ENCODE results near the gene SCTR. TPM values are rescaled to one million over a fixed set of nuclear protein-coding genes. Genes with fewer than 3 reads are reported as not detected.

Gene SCTR
- total RNA-seq, 2 donors from 2014 or later: not detected

DNA sequence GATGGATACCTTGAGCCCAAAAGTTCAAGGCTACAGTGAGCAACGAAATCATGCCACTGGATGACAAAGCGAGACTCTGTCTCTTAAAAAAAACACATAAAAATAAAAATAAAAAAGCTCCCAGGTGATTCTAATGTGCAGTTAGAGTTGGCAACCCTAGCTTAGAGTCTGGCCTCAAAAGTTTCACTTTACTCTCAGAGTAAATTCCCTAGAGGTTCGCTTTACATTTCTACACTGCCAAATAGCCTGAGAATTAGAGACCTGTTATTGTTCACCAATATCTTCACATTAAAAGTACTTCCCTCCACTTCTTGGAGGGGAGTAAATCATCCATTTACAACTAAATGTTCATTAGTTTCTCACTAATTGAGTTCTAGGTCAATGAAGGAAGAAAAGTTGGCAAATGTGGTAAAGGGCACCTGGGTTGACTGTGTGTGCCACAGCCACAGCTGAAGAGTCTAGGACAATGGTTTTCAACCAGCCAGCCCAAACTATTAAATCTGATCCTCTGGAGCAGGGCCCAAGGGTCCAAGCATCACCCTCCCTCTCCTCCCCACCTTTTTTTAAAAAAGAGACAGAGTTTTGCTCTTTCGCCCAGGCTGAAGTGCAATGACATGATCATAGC is 107.9 kb downstream of the SCTR start:
- Histone ChIP-seq H3K9me3 (no peaks in the 10 kb centered on the region), H3K36me3 (no peaks in the 10 kb centered on the region), H3K4me1 (ENCODE audit: control insufficient read depth in 1 of 2, low read depth in 2 of 2) (no peaks in the 10 kb centered on the region), H3K27me3 (replicated peaks; ENCODE audit: insufficient read depth) (no peaks in the 10 kb centered on the region), H3K4me3 (no peak overlapping the region), H3K27ac (no peak overlapping the region)
- TF ChIP-seq, protein P1, sequence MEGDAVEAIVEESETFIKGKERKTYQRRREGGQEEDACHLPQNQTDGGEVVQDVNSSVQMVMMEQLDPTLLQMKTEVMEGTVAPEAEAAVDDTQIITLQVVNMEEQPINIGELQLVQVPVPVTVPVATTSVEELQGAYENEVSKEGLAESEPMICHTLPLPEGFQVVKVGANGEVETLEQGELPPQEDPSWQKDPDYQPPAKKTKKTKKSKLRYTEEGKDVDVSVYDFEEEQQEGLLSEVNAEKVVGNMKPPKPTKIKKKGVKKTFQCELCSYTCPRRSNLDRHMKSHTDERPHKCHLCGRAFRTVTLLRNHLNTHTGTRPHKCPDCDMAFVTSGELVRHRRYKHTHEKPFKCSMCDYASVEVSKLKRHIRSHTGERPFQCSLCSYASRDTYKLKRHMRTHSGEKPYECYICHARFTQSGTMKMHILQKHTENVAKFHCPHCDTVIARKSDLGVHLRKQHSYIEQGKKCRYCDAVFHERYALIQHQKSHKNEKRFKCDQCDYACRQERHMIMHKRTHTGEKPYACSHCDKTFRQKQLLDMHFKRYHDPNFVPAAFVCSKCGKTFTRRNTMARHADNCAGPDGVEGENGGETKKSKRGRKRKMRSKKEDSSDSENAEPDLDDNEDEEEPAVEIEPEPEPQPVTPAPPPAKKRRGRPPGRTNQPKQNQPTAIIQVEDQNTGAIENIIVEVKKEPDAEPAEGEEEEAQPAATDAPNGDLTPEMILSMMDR (IDR thresholded peaks at IDR 0.05): no peak
- ATAC-seq (ENCODE audit: insufficient number of reproducible peaks, low FRiP score, low read depth): no peak
- no peak for DNase-seq (ENCODE audit: low spot score)

DNA sequence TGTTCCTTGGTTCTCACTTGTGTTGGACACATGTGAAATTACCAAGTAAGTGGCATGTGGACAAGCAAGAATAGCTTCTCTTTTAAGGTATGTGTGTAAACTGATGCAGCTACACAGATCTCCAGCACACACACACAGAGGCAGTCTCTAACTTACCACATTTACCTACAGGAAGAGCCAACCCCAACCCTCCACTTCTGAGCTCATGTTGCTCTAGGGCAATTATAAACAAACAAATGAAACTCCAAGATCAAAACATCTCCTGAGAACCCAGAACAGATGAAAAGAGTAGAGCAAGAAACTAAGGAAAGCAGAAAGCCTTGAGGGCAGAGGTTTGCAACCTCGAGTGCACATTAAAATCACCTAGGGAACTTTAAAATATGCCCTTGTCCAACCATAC is 108.7 kb downstream of the SCTR start:
- ATAC-seq (ENCODE audit: insufficient number of reproducible peaks, low FRiP score, low read depth): no peak
- no peaks in the 10 kb centered on the region for H3K36me3 ChIP-seq

DNA sequence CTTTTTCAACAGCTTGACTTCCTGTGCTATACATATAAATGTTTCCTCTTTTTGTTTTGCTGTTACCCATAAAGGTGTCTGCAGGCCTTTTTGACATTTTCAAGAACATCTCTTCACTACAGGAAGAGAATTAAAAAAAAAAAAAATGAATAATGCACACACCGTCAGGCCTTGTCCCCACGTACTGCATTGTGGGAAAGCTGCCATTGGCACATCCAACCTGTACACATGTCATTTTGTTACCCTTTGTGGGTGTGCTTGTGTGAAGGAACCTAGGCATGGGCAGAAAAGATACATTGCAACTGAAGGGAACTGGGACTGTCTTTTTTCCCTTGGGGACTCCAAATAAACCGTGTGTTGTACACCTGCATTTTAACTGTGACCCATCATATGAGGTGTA is 109.4 kb downstream of the SCTR start:
- H3K4me3 ChIP-seq: no peak overlapping the region
- ATAC-seq (ENCODE audit: insufficient number of reproducible peaks, low FRiP score, low read depth): no peak
- no peak overlapping the region for H3K27ac ChIP-seq
- no peaks in the 10 kb centered on the region for H3K4me1 ChIP-seq (ENCODE audit: control insufficient read depth in 1 of 2, low read depth in 2 of 2)
- TF ChIP-seq, protein P1 (IDR thresholded peaks at IDR 0.05): no peak
- no peaks in the 10 kb centered on the region for H3K27me3 ChIP-seq (replicated peaks; ENCODE audit: insufficient read depth)
- no peaks in the 10 kb centered on the region for H3K36me3 ChIP-seq
- no peak for DNase-seq (ENCODE audit: low spot score)
- H3K9me3 ChIP-seq: no peaks in the 10 kb centered on the region

More for the DNA sequence above, 108.7 kb downstream of the SCTR start:
- Histone ChIP-seq H3K4me1 (ENCODE audit: control insufficient read depth in 1 of 2, low read depth in 2 of 2) (no peaks in the 10 kb centered on the region), H3K9me3 (no peaks in the 10 kb centered on the region), H3K4me3 (no peak overlapping the region), H3K27ac (no peak overlapping the region), H3K27me3 (replicated peaks; ENCODE audit: insufficient read depth) (no peaks in the 10 kb centered on the region)
- TF ChIP-seq, protein P1 (IDR thresholded peaks at IDR 0.05): no peak
- DNase-seq (ENCODE audit: low spot score): no peak

DNA sequence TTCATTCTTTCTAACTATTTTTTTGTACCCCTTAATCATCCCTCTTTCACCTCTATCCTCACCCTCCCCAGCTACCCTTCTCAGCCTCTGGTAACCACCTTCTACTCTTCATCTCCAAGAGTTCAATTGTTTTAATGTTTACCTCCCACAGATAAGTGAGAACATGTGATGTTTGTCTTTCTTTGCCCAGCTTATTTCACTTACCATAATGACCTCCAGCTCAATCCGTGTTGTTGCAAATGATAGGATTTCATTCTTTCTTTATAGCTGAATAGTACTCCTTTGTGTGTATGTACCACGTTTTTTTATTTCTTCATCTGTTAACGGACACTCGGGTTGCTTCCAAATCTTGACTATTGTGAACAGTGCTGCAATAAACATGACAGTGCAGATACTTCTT is 114.8 kb downstream of the SCTR start:
- no peaks in the 10 kb centered on the region for H3K4me1 ChIP-seq (ENCODE audit: control insufficient read depth in 1 of 2, low read depth in 2 of 2)
- H3K4me3 ChIP-seq: no peak overlapping the region
- no peaks in the 10 kb centered on the region for H3K27me3 ChIP-seq (replicated peaks; ENCODE audit: insufficient read depth)
- DNase-seq (ENCODE audit: low spot score) (no peak), ATAC-seq (ENCODE audit: insufficient number of reproducible peaks, low FRiP score, low read depth) (no peak)
- no peaks in the 10 kb centered on the region for H3K9me3 ChIP-seq
- no peaks in the 10 kb centered on the region for H3K36me3 ChIP-seq
- no peak overlapping the region for H3K27ac ChIP-seq
- TF ChIP-seq, protein P1 (IDR thresholded peaks at IDR 0.05): no peak

DNA sequence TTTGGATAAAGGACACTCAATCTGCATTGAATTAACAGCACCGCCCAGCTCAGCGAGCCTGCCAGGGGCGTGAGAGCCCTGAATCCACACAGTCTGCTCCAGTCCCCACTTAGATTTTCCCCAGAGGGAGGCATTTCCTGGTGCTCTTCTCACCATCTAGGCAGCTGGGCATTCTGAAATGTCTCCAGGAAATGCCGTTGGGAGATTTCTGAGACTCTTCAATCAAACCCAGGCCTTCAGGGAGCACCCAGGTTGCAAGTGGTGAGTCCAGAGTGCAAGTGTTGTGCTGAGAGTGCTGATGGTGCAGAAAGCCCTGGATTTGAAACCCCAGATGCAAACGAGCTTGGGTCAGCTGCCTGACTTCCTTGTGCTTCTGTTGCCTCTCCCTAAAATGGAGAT is 116.1 kb downstream of the SCTR start:
- Histone ChIP-seq H3K4me3 (no peak overlapping the region), H3K36me3 (no peaks in the 10 kb centered on the region), H3K9me3 (no peaks in the 10 kb centered on the region), H3K27me3 (replicated peaks; ENCODE audit: insufficient read depth) (no peaks in the 10 kb centered on the region), H3K27ac (no peak overlapping the region), H3K4me1 (ENCODE audit: control insufficient read depth in 1 of 2, low read depth in 2 of 2) (no peaks in the 10 kb centered on the region)
- ATAC-seq (ENCODE audit: insufficient number of reproducible peaks, low FRiP score, low read depth) (no peak), DNase-seq (ENCODE audit: low spot score) (no peak)
- TF ChIP-seq, protein P1 (IDR thresholded peaks at IDR 0.05): no peak

Data from thoracic aorta (tissue), 2 donors.